Activated CD4-positive, alpha-beta T cell treated with anti-CD3 and anti-CD28 coated beads, Interleukin-2, Interleukin-6, amounts not matched to agents 100 ng/mL and 50 ng/mL, durations not matched to agents 16 hours and 8 hours (primary cell): ENCODE results near the gene PSEN1.

ENCODE experiments used
- DNase-seq: peaks from one replicate; pipeline ENCODE4 v3.0.0-alpha.2; 2020

Gene PSEN1

DNA sequence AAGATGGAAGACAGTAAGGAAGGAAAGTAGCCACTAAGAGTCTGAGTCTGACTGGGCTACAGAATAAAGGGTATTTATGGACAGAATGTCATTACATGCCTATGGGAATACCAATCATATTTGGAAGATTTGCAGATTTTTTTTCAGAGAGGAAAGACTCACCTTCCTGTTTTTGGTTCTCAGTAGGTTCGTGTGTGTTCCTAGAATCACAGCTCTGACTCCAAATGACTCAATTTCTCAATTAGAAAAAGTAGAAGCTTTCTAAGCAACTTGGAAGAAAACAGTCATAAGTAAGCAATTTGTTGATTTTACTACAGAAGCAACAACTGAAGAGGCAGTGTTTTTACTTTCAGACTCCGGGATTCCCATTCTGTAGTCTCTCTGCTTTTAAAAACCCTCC, 85.6 kb downstream of the PSEN1 start:
- peak; percentile 43 for DNase-seq

DNA sequence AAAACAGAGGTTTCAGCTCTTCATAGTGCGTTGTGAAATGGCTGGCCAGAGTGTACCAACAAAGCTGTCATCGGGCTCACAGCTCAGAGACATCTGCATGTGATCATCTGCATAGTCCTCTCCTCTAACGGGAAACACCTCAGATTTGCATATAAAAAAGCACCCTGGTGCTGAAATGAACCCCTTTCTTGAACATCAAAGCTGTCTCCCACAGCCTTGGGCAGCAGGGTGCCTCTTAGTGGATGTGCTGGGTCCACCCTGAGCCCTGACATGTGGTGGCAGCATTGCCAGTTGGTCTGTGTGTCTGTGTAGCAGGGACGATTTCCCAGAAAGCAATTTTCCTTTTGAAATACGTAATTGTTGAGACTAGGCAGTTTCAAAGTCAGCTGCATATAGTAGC, 86.7 kb downstream of the PSEN1 start:
- peak; percentile 53 for DNase-seq

DNA sequence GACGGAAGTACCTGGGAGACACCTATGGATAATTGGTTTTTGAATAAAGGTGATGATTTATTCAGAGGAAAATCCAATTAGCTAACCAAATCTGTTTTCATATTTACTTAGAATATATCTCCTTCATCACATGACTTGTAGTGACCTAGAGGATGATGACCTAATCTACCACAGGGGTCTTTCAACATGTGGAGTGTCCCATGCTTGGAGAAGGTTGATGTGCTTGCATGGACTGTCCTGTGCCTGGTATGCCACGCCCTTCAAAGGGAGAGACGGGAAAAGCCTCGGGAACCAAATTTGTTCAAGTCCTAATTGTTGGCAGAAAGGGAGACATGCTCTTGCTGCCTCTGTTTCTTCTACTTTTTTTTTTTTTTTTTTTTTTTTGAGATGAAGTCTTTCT, 89.2 kb downstream of the PSEN1 start:
- no peak for DNase-seq

DNA sequence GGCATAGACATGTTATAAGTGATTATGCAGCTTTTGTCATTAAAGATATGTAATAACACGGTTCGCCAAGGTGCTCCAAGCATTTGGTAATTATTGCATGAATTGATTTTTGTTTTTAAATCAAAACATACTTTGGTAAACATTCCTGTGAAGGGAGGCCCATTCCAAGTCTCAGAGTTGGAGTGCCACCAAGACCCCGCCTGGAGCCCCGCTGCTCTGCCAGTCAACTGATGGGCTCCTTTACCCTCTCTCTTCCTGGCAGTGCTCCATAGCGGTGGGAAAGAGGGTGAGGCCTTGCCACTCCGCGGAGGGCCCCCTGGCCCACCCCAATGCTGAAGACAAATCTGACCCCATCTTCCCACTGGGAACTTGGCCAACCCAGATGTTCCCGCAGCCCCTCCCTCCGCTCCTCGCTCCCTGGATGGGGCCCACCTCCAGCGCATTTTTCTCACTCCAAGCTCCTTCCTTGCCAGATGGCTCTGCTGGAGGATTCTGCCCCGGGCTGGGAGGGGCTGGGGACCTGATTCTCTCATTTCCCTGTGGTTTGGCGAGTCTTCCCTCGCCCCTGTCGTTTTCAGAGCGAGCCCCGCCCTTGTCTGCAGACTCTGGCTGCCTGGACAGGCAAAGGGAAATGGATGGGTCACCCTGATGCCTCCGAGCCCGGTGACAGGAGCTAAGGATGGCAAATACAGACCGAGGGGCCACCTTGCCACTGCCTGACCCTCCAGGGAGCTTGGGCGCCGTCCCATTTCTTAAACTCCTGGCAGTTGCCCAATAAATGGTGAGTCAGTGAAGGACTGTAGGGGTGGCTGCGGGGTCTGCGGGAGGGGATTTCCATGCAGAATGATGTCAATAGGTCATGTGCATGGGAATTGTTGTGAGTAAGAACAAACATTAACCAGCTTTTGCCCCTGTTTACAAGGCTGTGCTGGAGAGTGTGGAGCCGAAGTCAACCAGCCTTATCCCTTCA, 91.8 kb downstream of the PSEN1 start:
- no peak for DNase-seq

DNA sequence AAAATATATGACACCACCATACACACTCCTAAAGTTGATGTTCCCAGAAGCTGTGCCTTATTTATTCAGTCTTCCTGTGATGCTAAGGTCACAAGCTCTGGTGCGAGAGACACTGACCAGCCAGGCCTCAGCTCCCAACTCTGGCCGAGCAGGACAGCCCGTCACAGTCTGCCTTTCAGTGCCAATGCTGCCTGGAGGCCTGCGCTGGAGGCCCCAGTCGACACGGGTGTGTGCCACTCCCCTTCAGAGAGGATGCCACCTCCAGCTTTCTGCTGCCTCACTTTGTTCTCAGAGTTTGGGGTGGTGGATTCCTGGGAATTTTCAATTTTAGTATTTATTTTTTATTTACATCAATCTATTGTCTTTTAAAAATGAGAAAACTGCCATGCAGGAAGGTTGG, 93.7 kb downstream of the PSEN1 start:
- DNase-seq: no peak

DNA sequence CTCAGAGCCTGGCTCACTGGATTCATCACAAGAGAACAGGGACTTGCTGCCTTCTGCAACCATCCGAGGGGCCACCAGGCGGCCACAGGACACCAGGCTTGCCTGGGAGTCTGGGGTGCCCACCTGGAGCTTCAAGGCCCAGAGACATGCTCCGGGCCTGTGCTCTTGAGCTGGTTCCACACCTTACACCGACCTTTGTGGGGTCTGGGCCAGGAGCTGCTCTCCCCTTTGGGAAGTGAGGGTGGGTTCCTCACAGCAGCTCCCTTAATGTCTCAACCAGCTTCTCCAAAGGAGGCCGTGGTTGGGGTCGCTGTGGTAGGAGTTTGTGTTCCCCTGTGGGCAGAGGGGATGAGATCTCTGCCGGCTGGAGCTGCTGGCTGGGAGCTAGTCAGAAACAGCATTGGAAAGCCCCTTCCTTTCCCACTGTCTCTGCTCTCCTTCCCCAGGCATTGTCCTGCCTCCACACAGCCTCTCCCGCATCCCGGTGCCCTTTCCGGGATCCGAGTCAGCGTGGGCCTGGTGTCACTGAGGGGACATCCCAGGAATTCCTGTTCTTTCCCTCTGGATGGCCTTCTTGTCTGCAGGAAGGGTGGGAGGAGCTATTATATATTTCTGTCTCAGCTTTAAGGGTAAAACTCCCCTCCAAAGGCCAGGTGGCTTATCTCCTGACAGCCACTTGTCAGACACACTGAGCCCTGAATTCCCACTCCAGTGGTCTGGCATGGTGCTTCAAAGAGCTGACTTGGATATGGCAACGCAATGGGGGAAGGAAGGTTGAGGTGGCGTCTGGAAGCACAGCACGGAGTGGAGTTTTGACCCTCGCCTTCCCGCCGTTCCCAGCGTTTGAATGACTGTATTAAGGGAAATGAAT, 95.9 kb downstream of the PSEN1 start:
- DNase-seq: no peak

DNA sequence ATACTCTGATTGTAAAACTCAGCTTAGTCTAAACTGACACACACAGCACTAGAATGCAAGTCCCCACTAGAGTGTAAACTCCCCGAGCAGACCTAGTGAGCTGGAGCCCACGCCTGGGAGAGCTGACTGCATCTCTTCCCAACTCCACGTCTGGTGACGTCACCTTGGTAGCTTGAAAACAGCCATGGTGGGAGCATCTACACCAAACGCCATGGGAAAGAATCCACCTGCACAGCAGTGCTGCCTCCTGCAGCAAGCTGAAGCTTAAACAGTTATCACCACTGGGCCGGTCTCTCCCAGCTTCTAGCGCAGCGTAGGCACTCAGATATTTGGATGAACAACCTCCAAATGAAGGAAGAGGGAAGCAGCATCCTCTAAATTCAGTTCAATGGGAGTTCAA, 96.7 kb downstream of the PSEN1 start:
- no peak for DNase-seq

DNA sequence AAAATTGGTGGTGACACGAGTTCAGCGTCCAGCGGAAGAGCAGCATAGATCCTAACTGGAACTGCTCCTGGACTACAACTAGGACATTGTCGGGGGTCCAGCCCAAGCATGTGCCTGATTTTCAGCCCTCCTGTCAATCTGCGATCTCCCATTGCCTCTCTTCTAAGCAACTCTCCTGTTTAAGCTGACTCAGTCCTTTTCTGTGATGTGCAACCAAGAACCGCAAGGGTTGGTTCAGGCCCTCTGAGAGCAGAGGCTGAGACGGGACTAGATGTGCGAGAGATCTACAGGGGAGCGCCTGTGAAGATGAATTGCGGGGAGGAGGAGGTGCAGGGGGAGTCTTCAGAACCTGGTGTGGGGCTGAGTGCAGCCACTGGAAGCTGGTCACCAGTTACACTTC, 97.3 kb downstream of the PSEN1 start:
- no peak for DNase-seq

DNA sequence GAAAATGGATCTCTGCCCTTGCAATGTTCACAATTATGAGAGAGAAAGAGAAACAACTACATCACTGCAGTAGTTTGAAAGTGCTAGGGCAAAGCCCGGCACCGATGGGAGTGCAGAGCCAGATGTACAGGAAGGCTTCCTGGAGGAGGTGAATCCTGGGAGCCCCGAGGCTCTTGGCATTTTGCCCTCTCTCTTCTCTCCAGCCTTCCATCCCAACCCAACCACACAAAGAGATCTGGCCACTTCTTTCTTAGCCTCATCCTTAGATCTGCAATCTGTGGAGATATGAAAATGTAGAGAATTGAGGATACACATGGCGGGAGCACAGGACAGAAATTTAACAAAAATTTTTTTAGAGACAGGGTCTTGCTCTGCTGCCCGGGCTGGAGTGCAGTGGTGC, 97.7 kb downstream of the PSEN1 start:
- no peak for DNase-seq

DNA sequence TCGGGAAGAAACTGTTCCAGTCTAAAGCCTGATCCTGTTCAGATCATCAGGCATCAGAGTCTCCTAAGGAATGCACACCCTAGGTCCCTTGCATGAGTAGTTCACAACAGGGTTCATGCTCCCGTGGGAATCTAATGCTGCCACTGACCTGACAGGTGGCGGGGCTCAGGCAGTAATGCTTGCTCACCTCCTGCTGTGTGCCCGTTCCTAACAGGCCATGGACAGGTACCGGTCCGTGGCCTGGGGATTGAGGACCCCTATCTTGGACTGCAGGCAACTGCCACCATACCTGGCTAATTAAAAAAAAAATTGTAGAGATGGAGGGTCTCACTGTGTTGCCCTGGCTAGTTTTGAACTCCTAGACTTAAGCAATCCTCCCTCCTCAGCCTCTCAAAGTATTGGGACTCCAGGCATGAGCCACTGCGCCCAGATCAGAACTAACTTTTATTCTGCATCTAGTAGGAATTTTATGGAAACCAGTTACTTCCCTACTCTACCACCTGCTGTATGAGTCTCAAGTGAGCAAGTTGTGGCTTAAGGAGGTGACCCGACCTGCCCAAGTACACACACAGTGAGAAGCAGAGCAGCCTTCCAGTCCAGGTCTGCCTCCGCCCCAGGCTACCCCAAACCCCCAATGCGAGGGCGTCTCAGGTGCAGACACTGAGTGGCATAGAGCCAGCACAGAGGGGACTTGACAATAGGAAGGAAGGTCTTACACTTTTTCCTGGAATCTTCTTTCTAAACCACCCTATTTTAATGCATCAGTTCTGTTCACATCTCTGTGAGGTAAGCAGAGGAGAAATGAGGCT, 98.5 kb downstream of the PSEN1 start:
- DNase-seq: no peak

DNA sequence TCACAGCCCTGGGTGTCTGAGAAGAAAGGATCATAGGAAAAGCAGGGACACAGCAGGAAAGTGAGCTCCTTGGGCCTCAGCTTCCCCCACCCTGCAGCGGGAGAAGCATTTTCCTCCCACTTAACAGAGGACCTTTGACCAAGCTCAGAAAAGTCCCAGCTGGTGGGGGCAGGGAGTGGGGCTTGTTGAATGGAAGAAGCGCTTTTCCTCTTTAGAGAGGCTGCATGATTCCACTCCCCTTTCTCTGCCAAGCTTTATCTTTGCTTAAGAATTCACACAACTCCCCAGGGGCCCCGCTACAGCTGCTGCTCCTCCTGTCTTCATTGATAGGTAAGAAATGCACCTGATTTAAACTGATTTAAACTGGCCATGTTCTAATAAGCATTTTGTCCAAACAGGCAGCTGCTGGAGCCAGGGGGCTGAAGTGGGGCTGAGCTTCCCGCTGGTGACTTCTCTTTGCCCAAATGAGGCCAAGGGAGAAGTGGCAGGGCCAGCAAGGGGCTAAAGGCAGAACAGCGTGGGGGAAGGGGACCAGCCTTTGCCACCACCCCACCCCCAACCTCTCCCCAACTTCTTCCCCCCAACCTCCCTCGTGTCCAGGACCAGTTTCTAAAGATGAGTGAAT, 99.3 kb downstream of the PSEN1 start:
- no peak for DNase-seq

DNA sequence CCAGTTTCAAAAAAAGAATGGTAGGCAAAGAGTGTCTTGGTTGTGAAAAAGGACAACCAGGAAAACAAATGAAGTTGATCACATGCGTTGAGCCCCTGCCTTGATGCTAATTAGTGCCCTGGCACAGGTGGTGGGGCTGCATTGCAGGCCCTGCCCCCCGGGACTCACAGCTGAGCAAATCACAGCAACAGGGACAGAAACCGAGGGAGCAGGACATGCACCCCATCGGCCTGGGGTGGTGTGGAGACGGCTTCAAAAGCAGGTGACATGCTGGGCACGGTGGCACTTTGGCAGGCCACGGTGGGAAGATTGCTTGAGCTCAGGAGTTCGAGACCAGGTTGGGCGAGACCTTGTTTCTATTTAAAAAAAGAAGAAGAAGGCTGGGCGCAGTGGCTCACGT, 99.8 kb downstream of the PSEN1 start:
- DNase-seq: no peak

DNA sequence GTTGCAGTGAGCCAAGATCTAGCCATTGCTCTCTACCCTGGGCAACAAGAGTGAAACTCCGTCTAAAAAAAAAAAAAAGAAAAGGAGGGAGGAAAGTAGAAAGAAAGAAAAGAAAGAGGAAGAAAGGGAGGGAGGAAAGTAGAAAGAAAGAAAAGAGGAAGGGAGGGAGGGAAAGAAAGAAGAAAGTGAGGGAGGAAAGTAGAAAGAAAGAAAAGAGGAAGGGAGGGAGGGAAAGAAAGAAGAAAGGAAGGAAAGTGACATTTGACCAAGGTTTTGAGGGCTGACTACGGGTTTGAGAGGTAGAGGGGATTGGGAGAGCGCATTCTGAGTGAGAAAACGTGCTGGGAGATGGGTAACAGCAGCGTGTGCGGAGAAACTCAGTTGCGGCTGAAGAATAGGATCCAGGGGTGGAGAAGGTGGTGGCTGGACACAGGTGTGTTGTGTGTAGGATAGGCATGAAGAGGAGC, 100.5 kb downstream of the PSEN1 start:
- DNase-seq: no peak

DNA sequence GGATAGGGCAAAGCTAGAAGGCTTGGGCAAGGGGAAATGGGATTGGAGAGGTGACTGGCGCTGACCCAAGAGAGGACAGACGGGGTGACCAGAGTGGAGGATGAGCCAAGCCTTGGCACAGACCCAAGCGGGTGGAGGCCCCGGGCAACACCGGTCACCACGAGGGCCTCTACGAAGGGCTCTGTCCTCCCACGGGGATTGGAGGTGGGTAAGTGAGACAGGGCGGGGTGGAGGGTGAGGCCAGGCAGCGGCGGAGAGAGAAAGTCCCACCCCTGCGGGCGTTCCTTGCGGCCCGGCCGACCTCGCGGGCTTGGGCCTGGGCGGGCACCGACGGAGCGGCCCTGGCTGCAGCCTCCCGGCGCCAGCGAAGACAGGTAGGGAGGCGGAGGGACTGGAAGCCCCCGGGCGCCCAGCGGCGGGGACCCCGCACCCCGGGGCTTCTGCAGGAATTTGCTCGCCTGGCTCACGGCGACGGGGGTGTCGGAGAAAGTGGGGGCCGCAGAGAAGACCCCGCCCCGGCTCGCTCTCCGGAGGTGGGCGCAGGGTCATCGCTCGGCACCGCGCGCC, 101.0 kb downstream of the PSEN1 start, which contains the start of gene PAPLN:
Gene PAPLN (plus strand): TSS at position 288 of the 567 bp plus-strand sequence. CDS start 2,273 bp downstream, outside the sequence.
- DNase-seq: no peak

DNA sequence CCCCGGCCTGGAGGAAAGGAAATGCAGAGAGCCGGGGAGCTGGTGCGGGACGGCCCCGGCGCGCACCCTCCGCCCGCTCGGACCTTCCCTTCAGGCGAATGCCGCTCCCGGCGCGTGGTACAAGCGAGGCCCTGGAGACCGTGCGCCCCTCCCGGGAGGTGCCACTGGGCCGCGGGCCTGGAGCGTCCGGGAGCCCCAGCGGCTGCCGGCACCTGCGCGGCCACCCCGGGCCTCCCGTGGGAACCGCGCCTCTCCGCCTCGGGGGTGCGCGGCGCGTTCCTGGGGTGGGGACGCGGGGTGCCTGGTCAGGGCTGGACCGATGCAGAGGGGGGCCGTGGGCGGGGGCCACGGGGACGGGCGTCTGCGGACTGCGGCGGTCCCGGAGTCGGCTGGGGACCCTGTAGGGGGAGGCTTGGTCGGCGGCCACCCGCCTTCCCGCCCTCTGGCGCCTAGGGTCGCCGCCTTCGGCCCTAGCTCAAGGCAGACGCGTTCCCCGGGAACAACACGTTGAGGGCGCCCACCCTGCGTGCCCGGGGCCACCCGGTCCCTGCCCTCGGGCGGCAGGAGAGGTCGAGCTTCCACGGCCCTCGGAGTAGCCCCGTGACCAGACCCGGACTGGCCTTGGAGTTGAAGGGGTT, 101.6 kb downstream of the PSEN1 start:
- DNase-seq: no peak

DNA sequence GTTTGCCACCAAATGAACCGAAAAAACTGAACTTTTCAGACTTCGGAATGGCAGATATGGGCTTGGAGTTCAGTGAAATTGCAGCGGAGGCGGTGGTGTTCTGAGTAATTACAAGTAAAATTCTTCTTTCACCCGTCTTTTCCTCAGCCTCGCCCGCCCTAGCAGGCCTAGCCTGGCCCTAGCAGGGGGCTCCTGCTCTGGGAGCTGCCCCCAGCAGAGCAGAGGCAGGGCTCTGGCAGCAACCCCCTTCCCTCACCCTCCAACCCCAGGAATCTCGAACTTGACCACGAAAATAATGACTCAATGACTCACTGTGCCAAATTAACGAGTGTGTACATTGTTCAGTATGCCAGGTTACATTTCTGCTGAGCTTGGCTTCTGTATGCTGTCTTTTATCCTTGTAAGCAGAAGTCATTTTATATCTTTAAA, 102.1 kb downstream of the PSEN1 start:
- DNase-seq: no peak

DNA sequence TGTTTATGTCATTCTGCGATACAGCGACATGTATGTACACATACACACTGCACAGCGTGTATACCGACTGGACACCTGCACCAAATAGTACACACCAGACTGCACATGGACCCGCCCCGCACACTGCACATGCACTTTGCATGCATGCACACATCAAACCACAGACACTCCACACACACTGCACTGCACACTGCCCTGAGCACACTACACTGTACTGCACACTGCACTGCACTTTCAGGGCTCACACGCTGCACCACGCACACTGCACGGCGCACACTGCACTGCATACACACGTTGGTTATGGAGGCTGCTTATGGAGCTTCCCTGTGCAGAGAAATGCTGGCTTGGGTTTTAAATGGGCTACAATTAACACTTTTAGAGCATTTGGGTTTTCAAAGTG, 102.6 kb downstream of the PSEN1 start:
- no peak for DNase-seq

DNA sequence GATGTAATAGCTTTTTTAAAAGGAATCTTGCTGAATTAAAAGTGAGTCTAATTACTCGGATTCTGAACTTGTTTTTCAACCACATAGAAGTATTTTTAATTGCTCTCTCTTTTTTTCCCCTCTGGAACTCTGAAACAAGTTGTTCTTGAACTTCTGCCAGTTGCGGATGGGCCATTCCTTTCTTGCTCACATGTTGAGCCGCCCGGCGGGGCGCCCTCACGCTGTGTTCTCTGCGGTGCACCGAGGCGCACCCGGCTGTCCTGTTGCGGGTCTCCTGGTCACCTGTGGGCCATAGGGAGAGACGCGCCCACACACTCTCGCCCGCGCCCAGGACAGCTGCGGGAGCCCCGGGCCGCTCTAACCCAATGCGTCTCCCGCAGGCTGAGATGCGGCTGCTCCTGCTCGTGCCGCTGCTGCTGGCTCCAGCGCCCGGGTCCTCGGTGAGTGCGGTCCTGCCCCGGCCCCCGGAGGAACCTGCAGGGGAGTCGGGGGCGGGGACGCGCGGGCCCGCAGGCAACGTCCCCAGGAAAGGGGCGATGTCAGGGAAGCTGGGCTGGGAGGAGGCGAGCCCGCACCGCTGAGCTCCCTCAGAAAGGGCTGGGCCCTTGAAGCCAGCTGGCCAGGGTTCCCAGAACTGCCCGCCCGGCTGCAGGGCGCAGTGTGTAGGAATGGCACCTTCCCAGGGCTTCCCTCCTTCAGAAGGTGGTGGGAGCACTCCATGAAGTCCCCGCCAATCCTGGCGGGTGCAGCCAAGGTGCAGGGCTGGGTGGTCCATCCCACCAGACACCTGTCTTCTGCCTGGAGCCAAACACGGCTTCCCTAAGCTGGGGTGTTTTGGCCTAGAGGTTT, 103.3 kb downstream of the PSEN1 start:
- no peak for DNase-seq

DNA sequence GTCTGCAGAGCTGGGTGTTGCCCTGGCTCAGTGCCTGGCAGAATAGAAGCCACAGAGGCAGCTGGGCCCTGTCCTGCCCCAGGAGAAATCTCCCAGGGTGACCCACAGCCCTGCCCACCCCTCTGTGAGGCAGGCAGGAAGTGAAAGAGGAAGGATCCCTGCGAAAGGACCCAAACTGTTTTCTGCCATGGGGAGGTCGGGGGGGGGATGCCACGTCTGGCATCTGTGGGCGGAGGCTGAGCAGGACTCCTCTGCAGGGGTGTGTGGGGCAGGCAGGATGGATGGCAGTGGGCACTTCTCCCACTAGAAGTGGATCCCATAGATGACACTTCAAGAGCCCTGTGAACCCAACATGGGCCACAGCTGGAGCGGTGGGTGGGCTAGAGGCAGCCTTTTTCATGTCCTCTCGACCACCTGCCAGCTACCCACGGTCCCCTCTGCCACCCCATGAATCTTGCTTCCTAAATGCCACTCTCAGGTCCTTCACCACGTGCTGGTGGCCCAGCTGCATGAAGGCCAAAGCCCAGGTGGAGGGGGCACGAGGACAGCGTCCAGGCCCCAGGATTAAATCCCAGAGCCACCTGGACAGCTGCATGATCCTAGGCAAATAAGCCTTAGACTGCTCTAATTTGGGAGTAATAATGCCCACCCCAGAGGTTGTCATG, 104.6 kb downstream of the PSEN1 start:
- no peak for DNase-seq
